Astrocyte (in vitro differentiated cells and primary cell): ENCODE data around the gene C14orf119.

Experiments used
- EZH2 ChIP-seq: IDR thresholded peaks from 2 replicates; pipeline ENCODE4 v1.6.1; 2012; ENCODE audit warnings: mild to moderate bottlenecking, low read length, inconsistent platforms; ENCODE audit not compliant: insufficient read depth
- TF ChIP-seq, protein P1 (sequence below): IDR thresholded peaks from 2 replicates; pipeline ENCODE4 v1.5.1; 2011; ENCODE audit warnings: low read depth, mild to moderate bottlenecking, inconsistent platforms, low read length, moderate library complexity; ENCODE audit not compliant: insufficient read depth

DNA sequence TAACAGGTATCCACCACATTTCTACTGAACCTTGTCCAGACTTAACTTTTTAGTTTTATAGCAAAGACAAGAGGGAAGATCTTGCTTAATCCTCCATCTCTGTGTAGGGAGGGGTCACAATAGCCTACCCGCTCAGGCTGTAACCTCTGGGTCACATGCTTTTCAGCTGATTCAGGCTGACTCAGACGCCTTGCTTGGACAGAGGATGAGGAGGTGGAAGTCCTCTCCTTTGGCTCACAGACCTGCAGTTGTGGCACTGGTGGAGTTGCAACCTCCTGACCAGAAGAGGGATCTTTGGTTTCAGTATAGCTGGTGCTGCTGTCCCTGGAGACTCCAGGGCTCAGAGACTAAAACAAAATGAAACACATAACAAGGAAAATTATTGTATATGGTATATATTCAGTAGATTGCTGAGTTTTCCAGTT lies 16.6 kb upstream of the C14orf119 start:
- TF ChIP-seq, protein P1, sequence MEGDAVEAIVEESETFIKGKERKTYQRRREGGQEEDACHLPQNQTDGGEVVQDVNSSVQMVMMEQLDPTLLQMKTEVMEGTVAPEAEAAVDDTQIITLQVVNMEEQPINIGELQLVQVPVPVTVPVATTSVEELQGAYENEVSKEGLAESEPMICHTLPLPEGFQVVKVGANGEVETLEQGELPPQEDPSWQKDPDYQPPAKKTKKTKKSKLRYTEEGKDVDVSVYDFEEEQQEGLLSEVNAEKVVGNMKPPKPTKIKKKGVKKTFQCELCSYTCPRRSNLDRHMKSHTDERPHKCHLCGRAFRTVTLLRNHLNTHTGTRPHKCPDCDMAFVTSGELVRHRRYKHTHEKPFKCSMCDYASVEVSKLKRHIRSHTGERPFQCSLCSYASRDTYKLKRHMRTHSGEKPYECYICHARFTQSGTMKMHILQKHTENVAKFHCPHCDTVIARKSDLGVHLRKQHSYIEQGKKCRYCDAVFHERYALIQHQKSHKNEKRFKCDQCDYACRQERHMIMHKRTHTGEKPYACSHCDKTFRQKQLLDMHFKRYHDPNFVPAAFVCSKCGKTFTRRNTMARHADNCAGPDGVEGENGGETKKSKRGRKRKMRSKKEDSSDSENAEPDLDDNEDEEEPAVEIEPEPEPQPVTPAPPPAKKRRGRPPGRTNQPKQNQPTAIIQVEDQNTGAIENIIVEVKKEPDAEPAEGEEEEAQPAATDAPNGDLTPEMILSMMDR: no peak
- no peak for TF ChIP-seq EZH2
